HG02970 (cell line): ENCODE data around the gene KRTAP10-10.
"Not testable (repeated sequence)": the region's sequence is repeated elsewhere in the genome, so short reads cannot be mapped to it uniquely, and the experiment has no call there.

Experiments used
- ATAC-seq: cut with Tn5 transposase; IDR thresholded peaks from one replicate; pipeline ENCODE4 v1.9.1; 2021; ENCODE audit warnings: mild to moderate bottlenecking, moderate library complexity, moderate number of reproducible peaks; ENCODE audit not compliant: unreplicated experiment, low FRiP score

Gene KRTAP10-10

GRCh38 chr21:44601596-44602462 lies 35.3 kb upstream of the KRTAP10-10 start:
- no peak for ATAC-seq

- no peak for ATAC-seq
Observed at GRCh38 chr21:44602463-44602850, 34.7 kb upstream of the KRTAP10-10 start.

GRCh38 chr21:44603109-44603875 lies 33.9 kb upstream of the KRTAP10-10 start:
- no peak for ATAC-seq

GRCh38 chr21:44603911-44604310 lies 33.2 kb upstream of the KRTAP10-10 start:
- no peak for ATAC-seq

- no peak for ATAC-seq
Observed at GRCh38 chr21:44606495-44606894, 30.7 kb upstream of the KRTAP10-10 start.

- ATAC-seq: no peak
Observed at GRCh38 chr21:44609193-44609592, 28.0 kb upstream of the KRTAP10-10 start.

- ATAC-seq: not testable (repeated sequence)
Observed at GRCh38 chr21:44610157-44610843, 26.9 kb upstream of the KRTAP10-10 start.

GRCh38 chr21:44611551-44611950 lies 25.6 kb upstream of the KRTAP10-10 start:
- ATAC-seq: no peak

GRCh38 chr21:44612029-44612486 lies 25.1 kb upstream of the KRTAP10-10 start, which contains the start of gene KRTAP10-8:
TSS of gene KRTAP10-8 (plus strand) at chr21:44612079. CDS start at chr21:44612101, 22 bp downstream.
- ATAC-seq: no peak

GRCh38 chr21:44612669-44613229 lies 24.4 kb upstream of the KRTAP10-10 start:
- no peak for ATAC-seq

GRCh38 chr21:44613386-44614155 lies 23.6 kb upstream of the KRTAP10-10 start:
- ATAC-seq: no peak

GRCh38 chr21:44614161-44614631 lies 23.0 kb upstream of the KRTAP10-10 start:
- no peak for ATAC-seq

GRCh38 chr21:44614961-44615391 lies 22.2 kb upstream of the KRTAP10-10 start:
- ATAC-seq: no peak

- ATAC-seq: no peak
Observed at GRCh38 chr21:44615466-44615865, 21.7 kb upstream of the KRTAP10-10 start.

GRCh38 chr21:44615911-44616590 lies 21.1 kb upstream of the KRTAP10-10 start:
- no peak for ATAC-seq

GRCh38 chr21:44616591-44616926 lies 20.6 kb upstream of the KRTAP10-10 start:
- no peak for ATAC-seq

GRCh38 chr21:44617071-44617501 lies 20.1 kb upstream of the KRTAP10-10 start:
- ATAC-seq: no peak

GRCh38 chr21:44618504-44618903 lies 18.7 kb upstream of the KRTAP10-10 start:
- ATAC-seq: no peak

- no peak for ATAC-seq
Observed at GRCh38 chr21:44618909-44619308, 18.2 kb upstream of the KRTAP10-10 start.
